Upper lobe of left lung (tissue), 4 donors: ENCODE measurements around the gene HSFX2.

Source experiments
- POLR2AphosphoS5 ChIP-seq, 2 donors: sonication (generic); formaldehyde crosslinking; IDR thresholded peaks; one replicate each; pipeline ENCODE4 v1.5.1; 2017; ENCODE audit warnings: antibody characterized with exemption in 2 of 2
- TF ChIP-seq, protein P1 (sequence below), 6 experiments: fragments of 450-650 bp in 4 of 6; fragments of 200-600 bp in 2 of 6; sonication (generic) in 2 of 6; IDR thresholded peaks; one replicate each; pipeline ENCODE4 v1.5.1; 2016 to 2019; ENCODE audit warnings: antibody characterized with exemption in 6 of 6

GRCh38 chrX:149641432-149641831 is 46.3 kb upstream of the HSFX2 start:
- TF ChIP-seq POLR2AphosphoS5 (IDR thresholded peaks at IDR 0.05) = no peak
- TF ChIP-seq, protein P1, sequence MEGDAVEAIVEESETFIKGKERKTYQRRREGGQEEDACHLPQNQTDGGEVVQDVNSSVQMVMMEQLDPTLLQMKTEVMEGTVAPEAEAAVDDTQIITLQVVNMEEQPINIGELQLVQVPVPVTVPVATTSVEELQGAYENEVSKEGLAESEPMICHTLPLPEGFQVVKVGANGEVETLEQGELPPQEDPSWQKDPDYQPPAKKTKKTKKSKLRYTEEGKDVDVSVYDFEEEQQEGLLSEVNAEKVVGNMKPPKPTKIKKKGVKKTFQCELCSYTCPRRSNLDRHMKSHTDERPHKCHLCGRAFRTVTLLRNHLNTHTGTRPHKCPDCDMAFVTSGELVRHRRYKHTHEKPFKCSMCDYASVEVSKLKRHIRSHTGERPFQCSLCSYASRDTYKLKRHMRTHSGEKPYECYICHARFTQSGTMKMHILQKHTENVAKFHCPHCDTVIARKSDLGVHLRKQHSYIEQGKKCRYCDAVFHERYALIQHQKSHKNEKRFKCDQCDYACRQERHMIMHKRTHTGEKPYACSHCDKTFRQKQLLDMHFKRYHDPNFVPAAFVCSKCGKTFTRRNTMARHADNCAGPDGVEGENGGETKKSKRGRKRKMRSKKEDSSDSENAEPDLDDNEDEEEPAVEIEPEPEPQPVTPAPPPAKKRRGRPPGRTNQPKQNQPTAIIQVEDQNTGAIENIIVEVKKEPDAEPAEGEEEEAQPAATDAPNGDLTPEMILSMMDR (IDR thresholded peaks at IDR 0.05) = no peak
